ENCODE measurements around the gene POTEE.
"Not testable (repeated sequence)": the region's sequence is repeated elsewhere in the genome, so short reads cannot be mapped to it uniquely, and the experiment has no call there.

POTEE gene

DNA sequence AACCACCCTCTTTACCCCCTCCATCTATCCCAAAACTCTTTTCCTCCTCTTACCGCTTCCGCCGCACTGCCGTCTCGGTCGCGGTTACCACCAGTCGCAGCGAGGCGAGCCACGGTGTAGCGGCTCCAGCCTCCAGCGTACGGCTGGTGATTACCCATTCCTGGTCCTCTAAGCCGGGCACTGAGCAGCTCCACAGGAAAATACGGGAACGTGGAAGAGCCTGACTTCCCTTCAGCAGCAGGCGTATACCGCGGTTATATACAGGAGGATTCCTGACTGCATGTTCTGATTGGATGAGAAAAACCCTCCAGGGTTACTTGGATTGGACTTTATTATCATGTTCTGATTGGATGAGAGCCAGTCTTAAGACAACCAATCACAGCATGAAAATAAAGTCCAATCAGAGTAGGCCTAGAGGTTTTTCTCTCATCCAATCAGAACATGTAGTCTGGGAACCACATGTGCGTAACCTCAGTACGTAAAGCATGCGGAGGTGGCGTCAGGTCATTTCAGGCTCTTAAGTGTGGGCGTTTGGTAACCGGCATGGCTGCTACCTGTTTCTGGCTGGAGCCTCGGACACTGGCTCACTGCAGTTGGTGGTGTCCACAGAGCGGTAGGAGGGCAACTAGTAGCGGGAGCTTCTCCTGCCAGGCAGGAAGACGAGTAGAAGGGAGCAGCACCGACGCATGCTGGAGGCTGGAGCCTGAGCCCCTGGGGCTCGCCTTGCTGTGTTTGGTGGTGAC is at the start of gene POTEE:
POTEE (plus strand) TSS at position 507 of the 743 bp plus-strand sequence. CDS start 8,867 bp downstream, outside the sequence.
- not testable (repeated sequence) for DNase-seq (ENCODE audit: low spot score)

DNA sequence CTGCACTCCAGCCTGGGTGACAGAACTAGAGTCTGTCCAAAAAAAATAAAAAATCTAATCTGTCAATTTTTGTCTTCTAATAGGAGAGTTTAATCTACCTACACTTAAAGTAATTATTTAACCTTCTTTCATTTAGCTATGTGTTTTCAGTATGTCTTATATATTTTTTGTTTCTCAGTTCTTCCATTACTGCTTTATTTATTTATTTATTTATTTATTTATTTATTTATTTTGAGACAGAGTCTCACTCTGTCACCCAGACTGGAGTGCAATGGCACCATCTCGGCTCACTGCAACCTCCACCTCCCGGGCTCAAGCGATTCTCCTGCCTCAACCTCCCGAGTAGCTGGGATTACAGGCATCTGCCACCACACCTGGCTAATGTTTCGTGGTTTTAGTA is 43.8 kb upstream of the POTEE start:
- DNase-seq (ENCODE audit: low spot score) = not testable (repeated sequence)

DNA sequence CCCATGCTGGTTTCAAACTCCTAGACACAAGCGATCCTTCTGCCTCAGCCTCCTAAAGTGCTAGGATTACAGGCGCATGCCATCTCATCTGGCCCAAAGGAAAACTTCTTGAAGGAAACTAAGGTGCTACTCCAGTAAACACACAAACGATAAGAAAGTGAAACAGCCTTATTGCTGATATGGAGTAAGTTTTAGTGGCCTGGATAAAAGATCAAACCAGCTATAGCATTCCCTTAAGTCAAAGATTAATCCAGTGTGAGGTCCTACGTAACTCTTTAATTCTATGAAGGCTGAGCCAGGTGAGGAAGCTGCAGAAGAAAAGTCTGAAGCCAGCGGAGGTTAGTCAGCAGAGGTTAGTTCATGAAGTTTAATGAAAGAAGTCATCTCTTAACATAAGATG is 40.8 kb upstream of the POTEE start:
- DNase-seq (ENCODE audit: low spot score) = no peak

DNA sequence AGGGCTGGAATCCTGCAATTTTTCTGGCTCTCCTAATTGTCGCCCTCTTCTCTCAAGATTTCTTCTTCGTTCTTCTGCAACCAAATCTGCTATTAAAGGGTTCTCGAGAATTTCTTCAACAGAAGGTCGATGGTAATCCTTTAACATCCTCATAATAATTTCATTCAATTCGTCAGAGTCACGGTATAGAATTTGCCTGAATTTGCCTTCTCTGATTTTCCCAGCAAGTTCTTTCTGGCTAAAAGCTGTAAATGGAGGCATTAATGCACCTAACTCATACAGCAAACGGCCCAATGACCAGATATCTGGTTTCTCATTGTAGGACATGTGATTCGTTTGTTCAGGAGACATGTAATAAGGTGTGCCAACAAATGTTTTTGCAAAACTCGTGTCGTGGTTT is 31.3 kb upstream of the POTEE start:
- not testable (repeated sequence) for DNase-seq (ENCODE audit: low spot score)

DNA sequence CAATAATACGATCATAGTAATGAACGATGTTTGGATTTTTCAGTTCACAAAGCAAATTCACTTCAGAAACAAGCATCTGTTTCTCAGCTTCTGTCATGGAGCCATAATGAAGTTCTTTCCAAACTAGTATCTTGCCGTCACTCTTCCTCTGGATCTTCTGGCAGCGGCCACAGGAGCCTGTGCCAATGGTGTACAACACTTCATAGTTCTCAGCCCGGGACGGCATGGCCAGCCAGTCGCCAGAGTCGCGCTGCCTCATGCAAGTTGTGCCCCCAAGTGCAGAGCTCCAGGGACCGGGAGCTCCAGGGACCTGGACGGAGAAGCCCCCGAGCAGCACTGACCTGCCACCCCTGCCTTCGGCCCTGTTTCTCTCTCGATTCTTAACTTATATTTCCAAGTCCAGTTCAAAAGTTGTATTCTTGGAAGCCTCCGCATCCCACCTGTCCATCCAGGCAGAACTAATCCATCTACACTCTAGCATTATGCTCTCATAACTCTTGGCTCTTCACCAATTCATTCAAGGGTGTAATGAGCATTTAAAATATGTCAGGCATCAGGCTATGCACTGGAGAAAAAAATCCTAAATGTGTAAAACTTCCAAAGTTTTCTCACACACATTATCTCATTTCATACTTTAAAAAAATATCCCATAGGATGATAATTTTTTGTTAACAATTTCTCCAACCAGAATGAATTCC is 30.5 kb upstream of the POTEE start:
- not testable (repeated sequence) for DNase-seq (ENCODE audit: low spot score)

DNA sequence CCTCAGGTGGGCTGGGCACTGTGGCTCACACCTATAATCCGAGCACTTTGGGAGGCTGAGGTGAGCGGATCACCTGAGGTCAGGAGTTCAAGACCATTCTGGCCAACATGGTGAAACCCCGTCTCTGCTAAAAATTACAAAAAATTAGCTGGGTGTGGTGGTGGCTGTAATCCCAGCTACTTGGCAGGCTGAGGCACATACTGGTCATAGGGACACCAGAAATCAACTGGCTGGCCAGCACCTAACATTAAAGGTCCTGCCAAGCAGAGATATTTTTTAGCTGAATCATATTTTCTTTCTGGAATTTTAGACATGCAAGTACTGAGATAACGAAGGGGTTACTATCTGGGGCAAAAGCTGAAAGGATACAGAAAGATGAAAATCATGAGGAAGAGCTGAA is 27.9 kb upstream of the POTEE start:
- DNase-seq (ENCODE audit: low spot score) = not testable (repeated sequence)

DNA sequence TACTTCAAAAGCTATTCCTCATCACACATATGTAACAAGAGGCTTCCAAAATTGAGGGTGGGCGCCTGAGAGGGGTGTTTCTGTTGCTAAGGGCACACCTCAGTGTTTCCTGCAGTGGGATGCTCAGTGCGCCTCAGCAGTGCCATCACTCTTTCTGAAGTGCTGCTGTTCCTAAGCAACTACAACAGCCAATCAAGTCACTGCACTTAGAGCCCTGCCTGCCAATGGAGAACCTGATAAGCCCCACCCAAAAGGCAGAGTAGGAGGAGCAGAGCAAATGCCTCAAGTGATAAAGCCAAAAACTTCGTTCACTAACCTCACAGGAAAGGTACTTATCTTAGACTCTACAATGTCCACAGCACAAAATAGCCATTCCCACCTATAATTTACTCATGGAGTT is 15.9 kb upstream of the POTEE start:
- DNase-seq (ENCODE audit: low spot score) = not testable (repeated sequence)

DNA sequence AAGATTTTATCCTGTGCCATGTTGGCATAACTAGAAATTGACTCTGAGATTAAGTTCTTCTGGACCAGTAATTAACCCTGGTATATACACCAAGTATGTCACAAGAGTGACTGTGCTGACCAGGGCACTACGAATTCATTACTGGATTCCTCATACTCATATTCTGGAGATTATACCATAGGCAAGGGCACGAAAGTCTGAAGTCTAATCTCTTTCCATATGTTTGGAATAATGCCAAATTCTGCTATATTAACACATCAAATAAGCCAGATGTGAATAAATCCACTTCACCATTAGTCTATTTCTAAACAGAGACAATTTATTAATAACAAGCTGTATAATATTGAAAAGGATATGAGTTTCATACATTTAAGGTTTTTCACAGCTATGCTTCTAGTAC is 13.2 kb upstream of the POTEE start:
- not testable (repeated sequence) for DNase-seq (ENCODE audit: low spot score)

DNA sequence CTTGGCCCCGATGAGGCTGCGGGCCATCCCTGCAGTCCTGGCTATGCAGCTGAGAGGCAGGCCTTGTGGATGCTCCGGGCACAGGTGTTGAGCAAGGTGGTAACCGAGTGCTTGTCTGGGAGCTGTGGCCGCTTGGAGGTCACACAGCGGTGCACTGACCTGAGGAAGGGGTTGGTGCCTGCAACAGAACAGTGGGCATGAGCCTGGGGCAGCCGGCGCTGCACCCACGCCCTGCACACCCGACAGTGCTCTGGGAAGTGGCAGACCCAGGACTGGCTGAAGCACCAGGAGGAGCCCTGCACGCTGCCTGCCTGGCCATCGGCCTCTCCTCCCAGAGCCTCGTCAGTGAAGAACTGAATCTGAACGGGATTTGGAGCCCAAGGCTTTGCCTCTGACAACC is 8.2 kb upstream of the POTEE start:
- no peak for DNase-seq (ENCODE audit: low spot score)

DNA sequence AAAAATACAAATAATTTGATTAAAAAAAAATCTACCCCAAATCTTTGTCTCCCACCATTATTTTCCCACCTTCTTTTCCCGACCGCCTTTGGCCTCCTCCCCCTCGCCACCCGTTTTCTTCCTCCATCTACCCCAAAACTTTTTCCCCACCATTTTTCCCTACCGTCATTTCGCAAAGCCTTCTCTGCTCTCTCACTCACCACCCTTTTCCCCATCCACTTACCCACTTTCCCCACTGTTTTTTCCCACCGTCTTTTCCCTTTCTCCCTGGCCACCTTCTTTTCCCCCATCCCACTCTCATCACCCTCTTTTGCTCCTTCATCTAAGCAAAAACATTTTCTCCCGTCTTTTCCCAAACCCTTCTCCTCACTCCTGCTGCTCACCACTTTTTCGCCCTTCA is 1.5 kb upstream of the POTEE start:
- not testable (repeated sequence) for DNase-seq (ENCODE audit: low spot score)

DNA sequence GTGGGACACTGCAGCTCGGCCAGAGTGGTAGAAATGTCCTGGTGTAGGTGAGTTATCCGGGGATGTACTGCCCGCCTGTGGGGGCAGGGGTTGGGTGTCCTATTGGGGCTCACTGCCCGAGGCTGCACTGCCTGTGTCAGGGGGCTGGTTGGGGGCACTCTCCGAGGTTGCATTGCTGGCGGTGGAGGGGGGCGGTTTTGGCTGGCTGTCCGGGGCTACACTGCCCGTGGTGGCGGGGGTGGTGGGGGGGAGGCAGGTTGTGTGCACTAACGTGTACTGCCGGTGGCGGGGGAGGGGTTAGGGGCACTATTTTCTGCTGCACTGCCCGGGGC is 403 bp downstream of the POTEE start:
- not testable (repeated sequence) for DNase-seq (ENCODE audit: low spot score)

DNA sequence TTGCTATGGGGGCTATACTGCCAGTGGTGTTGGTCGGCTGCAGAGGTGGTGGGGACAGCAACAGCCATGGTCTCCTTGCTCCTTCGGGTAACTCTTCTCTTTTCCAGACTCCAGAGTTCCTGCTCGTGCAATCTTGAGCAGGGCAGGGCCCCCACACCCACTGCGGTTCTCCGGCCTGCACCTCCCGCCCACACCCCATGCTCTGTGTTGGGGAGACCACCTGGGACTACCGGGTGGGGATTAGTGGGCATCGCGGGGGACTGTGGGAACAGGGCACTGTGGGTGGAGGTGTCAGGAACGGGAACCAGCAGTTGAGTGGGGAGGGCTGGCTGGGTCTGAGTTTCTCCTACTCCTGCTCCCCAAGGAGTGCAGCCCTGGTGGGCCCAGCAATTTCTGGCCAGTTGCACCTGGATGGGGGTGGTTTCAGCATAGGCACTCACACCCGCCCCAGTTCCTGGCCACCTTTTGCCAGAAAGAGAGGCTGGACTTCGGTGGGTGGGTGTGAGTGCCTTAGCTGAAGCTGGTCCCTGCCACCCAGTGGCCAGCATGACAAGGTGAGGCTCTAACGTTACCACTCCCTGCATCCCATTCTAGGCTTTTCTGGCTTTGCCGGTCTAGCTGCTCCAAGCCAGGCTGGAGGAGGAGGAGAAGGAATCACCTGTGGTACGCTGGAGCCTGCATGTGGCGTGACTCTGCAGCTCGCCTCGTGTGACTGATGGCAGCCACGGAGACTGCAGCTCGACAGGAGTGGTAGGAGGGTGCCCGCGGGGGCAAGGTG is 1.3 kb downstream of the POTEE start:
- not testable (repeated sequence) for DNase-seq (ENCODE audit: low spot score)

DNA sequence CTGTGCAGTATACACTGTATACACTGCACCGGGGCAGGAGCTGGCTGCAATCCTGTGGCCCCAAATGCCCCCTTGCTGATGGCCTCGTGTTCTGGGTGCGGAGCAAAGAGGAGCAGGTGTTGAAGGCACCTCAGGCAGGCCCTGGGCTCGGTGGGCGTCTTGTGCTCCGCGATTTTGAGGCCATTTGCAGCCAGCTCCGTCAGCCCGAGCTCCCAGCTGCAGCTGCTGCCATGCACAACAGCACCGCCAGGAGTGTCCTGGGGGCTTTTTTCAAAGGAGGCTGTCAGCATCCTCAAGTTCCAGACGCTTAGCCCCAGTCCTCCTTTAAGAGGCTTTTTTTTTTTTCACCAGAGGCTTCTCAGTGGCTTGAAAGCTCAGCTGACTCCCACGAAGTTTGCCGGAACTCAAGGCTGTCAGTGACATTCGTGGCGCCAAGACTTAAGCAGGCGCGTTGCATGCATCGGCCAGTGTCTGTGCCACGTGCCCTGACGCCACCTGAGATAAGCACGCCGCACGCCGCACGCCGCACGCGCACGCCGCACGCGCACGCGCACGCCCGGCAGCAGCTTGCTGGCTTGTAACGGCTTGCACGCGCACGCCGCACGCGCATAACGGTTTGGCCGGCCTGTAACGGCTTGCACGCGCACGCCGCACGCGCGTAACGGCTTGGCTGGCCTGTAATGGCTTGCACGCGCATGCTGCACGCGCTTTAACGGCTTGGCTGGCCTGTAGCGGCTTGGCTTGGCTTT is 8.1 kb downstream of the POTEE start:
- not testable (repeated sequence) for DNase-seq (ENCODE audit: low spot score)

DNA sequence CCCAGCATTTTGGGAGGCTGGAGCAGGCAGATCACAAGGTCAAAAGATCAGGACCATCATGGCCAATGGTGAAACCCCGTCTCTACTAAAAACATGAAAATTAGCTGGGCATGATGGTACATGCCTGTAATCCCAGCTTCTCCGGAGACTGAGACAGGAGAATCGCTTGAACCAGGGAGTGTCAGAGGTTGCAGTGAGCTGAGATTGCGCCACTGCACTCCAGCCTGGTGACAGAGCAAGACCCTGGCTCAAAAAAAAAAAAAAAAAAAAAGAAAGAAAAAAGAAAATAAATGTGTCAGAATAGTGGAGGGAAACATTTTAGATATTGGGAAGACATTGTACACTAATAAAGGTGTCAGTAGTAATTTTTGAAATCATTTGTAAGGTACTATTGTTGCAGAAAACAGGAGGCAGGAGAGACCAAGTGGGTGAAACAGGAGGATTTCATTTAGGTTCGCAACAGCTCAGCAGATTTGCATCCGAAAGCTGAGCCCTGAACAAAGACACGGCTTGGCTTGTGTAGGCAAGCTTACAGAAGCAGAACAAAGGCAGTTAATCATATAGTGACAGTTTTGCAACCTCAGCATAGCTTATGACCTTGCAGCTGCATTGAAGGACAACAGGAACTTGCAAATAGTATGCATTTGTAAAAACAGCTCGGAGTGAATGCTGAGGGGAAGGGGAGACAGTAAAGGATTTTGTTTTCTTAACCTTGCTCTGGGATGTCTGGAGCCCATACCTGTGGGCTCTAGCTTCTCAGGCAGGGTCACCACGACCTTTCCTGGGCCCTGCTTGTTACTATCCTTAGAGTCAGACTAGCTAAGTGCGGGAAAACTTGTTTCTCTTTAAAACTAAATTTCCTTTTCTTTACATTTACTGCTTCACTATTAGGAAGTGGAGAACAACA is 26.5 kb downstream of the POTEE start:
- DNase-seq (ENCODE audit: low spot score) = not testable (repeated sequence)
